ENCODE data around the gene UBLCP1.

The UBLCP1 gene

DNA sequence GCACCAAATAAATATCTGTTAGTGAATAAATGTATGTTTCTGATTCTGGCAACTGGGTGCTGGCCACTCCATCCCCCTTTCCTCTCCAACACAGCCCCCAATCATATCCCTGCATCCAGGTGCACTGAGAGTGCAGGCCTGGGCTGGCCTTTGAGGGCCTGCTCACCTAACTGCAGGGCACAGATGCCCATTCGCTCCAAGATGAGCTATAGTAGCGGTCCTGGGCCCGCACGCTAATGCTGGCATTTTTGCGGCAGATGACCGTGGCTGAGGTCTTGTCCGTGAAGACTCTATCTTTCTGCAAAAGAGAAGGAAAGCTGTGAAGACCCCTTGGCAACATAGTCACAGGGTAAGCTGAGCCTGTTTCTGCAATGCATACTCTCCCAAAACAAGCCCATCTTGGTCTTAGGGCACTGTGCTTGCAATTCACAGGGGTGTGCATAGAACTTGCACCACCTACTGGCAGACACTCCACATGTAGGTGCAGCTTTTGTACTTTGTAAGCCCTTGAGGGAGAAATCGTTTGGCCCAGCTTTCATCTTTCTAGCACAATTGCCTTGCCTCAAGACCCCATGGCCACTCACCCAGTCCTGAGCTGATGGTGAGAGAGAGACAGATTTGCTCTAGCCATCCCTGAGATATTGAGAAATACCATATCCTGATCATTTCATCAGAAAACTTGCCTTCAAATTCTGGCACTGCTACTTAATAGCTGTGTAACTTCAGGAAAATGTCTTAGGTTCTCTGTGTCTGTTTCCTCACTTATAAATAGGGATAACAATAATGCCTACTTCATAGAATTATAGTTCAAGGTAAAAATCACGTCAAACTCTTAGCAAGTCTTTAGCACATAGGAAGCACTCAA is 53.7 kb downstream of the UBLCP1 start:
- peak; percentile 9 for DNase-seq

DNA sequence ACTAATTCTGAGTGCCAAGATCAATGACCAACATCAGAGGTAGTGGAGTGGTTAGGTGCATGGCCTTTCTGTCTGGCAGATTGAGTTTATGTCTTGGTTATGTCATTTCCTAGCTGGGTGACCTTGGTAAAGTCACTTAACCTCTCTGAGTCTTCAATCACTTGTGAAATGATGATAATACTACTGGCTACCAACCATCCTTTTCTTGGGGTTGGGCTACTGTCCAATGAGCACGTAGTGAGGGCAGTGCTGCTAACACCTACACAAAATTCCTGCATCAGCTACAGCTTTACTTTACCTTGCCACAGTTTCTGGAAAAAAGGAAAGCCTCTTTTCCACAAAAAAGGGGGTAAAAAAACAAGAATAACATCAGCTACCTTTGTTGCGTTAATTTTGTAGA is 54.8 kb downstream of the UBLCP1 start:
- DNase-seq: no peak

DNA sequence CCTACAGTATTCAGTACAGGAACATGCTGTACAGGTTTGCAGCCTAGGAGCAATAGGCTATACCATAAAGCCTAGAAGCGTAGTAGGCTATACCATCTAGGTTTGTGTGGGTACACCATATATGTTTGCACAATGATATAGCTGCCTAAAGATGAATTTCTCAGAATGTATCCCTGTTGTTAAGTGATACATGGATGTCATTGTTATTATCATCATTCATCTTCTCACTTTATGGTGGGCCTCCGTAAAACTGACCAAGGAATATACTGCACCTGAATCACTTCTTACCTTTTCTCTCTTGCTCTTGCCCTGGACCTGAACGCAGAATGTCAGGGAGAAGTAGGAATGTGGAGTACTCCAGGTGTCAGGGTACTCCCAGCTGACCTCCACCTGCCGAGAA is 55.4 kb downstream of the UBLCP1 start:
- no peak for DNase-seq

- DNase-seq: no peak
Observed at GRCh38 chr5:159319363-159319762, 56.3 kb downstream of the UBLCP1 start.

DNA sequence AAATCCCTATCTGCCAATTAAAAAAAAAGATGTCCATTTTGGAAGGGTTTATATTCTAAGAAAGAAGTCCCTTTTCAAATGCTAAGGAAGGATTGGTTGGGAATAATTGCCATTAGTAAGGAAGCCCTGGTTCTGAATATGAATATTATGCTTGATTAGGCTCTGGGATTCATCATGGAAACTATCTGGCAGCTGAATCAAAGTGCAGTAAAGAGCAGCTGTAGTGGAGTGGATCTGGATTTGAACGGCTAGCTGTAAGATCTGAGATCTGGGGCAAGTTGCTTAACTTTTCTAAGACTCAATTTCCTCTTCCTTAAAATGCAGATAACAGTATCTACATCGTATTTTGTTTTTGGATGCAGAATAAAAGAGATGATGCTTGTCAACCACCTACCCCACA is 56.7 kb downstream of the UBLCP1 start:
- no peak for DNase-seq

DNA sequence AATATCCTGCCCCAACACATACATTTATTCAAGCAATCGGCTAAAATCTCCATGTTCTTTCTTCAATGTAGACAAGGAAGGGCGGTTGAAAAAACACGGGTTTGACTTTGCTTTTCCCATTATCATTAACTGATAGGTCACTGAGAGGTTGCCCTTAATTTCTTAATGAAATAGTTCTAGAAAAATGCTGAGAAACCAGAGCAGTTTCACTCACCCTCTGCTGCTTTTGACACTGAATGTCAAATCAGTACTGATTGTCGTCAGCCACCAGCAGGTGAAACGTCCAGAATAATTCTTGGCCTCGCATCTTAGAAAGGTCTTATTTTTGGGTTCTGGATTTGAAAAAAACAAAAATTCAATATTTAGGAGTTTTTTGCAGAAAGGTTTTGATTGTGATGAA is 59.1 kb downstream of the UBLCP1 start:
- DNase-seq: no peak

GRCh38 chr5:159324102-159324755 is 61.1 kb downstream of the UBLCP1 start:
- peak; percentile 24 for DNase-seq

- DNase-seq: no peak
Observed at GRCh38 chr5:159324986-159325385, 61.9 kb downstream of the UBLCP1 start.

- DNase-seq: no peak
Observed at GRCh38 chr5:159330131-159330800, 67.2 kb downstream of the UBLCP1 start, which contains the start of gene IL12B. TSS of gene IL12B (minus strand) at chr5:159330487. CDS start at chr5:159326782, 3,705 bp downstream.

DNA sequence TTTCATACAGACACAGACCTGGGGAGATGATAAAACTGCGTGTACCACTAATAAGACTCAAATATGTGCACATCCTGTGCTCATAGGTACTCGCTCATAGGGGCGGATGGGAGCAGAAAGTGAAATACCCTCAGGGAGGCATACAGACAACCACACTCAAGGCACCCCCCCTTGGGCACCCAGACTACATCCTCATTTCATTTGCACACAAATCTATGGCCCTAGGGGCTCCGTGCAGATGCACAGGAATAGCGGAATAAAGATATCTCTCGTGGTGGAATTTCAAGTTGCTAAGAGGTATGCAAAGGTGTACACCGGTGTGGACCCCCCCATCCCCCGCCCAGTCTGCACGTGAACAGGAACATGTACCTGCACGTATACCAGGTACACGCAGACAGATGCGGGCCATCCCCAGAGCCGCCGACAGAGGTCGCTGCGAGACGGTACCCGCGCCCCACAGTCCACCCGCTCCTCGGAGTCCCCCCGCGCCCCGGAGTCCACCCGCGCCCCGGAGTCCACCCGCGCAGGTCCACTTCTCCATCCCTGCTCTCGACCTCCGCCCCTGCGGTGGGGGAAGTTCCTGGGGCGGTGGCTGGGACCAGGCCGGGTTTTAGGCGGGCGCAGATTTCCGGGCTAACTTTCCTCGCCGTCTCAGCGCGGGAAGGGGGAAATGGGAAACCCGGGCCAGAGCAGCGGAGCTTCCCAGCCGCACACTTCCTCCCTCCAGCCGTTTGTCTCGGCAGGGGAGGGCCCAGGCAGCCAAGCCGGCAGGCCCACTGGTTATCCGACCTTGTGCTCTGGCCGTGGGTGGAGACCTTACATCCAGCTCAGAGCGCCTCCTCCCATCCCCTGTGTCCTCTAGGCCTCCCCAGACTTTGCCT is 68.2 kb downstream of the UBLCP1 start:
- DNase-seq: no peak

DNA sequence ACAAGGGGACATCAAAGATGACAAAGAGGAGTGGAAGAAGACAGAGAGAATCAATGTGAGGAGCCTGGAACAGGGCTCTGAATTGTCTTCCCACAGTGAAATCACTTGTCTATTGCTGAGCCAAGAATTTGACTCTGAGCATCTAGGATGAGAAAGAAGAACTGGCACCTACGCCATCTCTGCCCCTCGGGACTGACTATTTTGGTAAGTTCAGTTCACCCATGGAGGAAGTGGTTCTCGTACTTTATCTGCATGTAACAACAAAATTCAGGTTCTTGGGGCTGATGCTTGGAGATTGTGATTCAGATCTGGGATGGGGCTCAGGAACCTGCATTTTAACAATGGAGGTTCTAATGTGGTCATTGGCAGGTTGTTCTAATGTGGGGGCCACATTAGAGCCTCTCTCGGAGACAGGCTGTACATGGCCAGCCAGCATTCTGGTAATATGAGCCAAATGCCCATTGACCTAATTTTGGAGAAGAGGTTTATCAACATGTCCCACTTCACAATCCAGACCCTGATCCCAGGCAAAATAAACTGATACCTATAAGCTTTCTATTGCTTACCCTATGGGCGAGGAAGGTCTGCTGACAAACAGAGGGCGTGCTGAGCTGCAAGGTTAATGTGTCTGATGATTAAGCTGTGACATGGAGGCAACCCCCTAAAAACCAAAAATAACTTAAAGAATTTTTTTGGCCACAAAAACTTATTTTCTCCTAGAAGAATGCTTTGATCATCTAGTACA is 69.9 kb downstream of the UBLCP1 start:
- no peak for DNase-seq

- no peak for DNase-seq
Observed at GRCh38 chr5:159333545-159333925, 70.4 kb downstream of the UBLCP1 start.
